Neural cell (in vitro differentiated cells): ENCODE results near the gene ANKS1B. TPM values are rescaled to one million over a fixed set of nuclear protein-coding genes. Genes with fewer than 3 reads are reported as not detected.

Source experiments
- H2AFZ ChIP-seq: fragments of 200-600, 300-800 bp; sonication (generic), shearing (Covaris generic); 2 replicates; pipeline ENCODE4 v1.6.0; 2014; ENCODE audit warnings: low read depth, mild to moderate bottlenecking, antibody characterized with exemption, low read length, moderate library complexity
- H3F3A ChIP-seq: fragments of 200-600 bp; shearing (Covaris generic); 2 replicates; pipeline ENCODE4 v1.6.1; 2016; ENCODE audit warnings: mild to moderate bottlenecking, moderate library complexity, mixed read lengths, antibody characterized with exemption, low read length; ENCODE audit not compliant: insufficient read depth, poor library complexity, severe bottlenecking
- H3K27ac ChIP-seq: fragments of 200-600, 300-800 bp; sonication (generic), shearing (Covaris generic); 2 replicates; pipeline ENCODE4 v1.5.1; 2014; ENCODE audit warnings: mild to moderate bottlenecking, low read length, moderate library complexity
- H3K27me3 ChIP-seq: fragments of 300-800, 200-600 bp; sonication (generic), shearing (Covaris generic); 2 replicates; pipeline ENCODE4 v1.6.0; 2014; ENCODE audit warnings: mild to moderate bottlenecking, low read depth, low read length, moderate library complexity; ENCODE audit not compliant: insufficient read depth
- H3K36me3 ChIP-seq: fragments of 300-800, 200-600 bp; sonication (generic), shearing (Covaris generic); 2 replicates; pipeline ENCODE4 v1.5.1; 2014; ENCODE audit warnings: mild to moderate bottlenecking, antibody characterized with exemption, low read length, moderate library complexity; ENCODE audit not compliant: insufficient read depth
- H3K4me2 ChIP-seq: fragments of 300-800, 200-600 bp; sonication (generic), shearing (Covaris generic); 2 replicates; pipeline ENCODE4 v1.6.0; 2014; ENCODE audit warnings: mild to moderate bottlenecking, low read length
- H3K4me3 ChIP-seq: fragments of 300-800, 200-600 bp; sonication (generic), shearing (Covaris generic); 2 replicates; pipeline ENCODE4 v1.5.1; 2014; ENCODE audit warnings: mild to moderate bottlenecking, low read length, moderate library complexity
- H3K79me2 ChIP-seq: fragments of 200-600 bp; shearing (Covaris generic); replicated peaks from 2 replicates; pipeline ENCODE4 v1.6.0; 2014; ENCODE audit warnings: mild to moderate bottlenecking, low read length, moderate library complexity; ENCODE audit not compliant: insufficient read depth
- H3K9ac ChIP-seq: fragments of 300-800, 200-600 bp; sonication (generic), shearing (Covaris generic); 2 replicates; pipeline ENCODE4 v1.6.1; 2016; ENCODE audit warnings: mild to moderate bottlenecking, low read length, mixed read lengths
- H3K9me2 ChIP-seq: fragments of 200-600 bp; shearing (Covaris generic); 2 replicates; pipeline ENCODE4 v1.6.1; 2016; ENCODE audit warnings: mild to moderate bottlenecking, low read length, mixed read lengths; ENCODE audit not compliant: insufficient read depth
- H3K9me3 ChIP-seq: fragments of 200-600, 300-800 bp; sonication (generic), shearing (Covaris generic); 2 replicates; pipeline ENCODE4 v1.6.1; 2016; ENCODE audit warnings: mild to moderate bottlenecking, mixed run types, low read length, moderate library complexity, mixed read lengths
- H4K20me1 ChIP-seq: fragments of 200-600 bp; shearing (Covaris generic); 2 replicates; pipeline ENCODE4 v1.6.1; 2016; ENCODE audit warnings: mild to moderate bottlenecking, mixed run types; ENCODE audit not compliant: insufficient read depth
- EP300 ChIP-seq: fragments of 450-650 bp; conservative IDR thresholded peaks from 2 replicates; pipeline ENCODE4 v1.6.1; 2014; ENCODE audit warnings: antibody characterized with exemption, mild to moderate bottlenecking, moderate library complexity; ENCODE audit not compliant: poor library complexity, severe bottlenecking
- EZH2 ChIP-seq: fragments of 200-600, 300-800 bp; shearing (Covaris generic), sonication (generic); IDR thresholded peaks from 2 replicates; pipeline ENCODE4 v1.6.1; 2014; ENCODE audit warnings: antibody characterized with exemption, low read length, borderline replicate concordance, mild to moderate bottlenecking; ENCODE audit not compliant: insufficient read depth, poor library complexity, severe bottlenecking
- MXI1 ChIP-seq: fragments of 450-650 bp; conservative IDR thresholded peaks from 2 replicates; pipeline ENCODE4 v1.6.1; 2014; ENCODE audit warnings: antibody characterized with exemption, mild to moderate bottlenecking; ENCODE audit not compliant: poor library complexity, severe bottlenecking
- POLR2AphosphoS5 ChIP-seq: IDR thresholded peaks from 2 replicates; pipeline ENCODE4 v1.6.1; 2012
- RAD21 ChIP-seq: fragments of 450-650 bp; conservative IDR thresholded peaks from 2 replicates; pipeline ENCODE4 v1.6.1; 2014; ENCODE audit warnings: antibody characterized with exemption, mild to moderate bottlenecking, moderate library complexity
- SMC3 ChIP-seq: fragments of 450-650 bp; conservative IDR thresholded peaks from 2 replicates; pipeline ENCODE4 v1.6.1; 2014; ENCODE audit warnings: antibody characterized with exemption, mild to moderate bottlenecking, moderate library complexity; ENCODE audit not compliant: poor library complexity
- TAF1 ChIP-seq: IDR thresholded peaks from 2 replicates; pipeline ENCODE4 v1.6.1; 2012; ENCODE audit warnings: low read depth
- polyA plus RNA-seq: library from polyadenylated mRNA; depleted of rRNA; stranded (reverse); fragments of >200 nt; gene quantifications from 2 replicates; pipeline ENCODE4 v1.2.3, GENCODE V29; 2014
- TF ChIP-seq, protein P1 (sequence below): IDR thresholded peaks from 2 replicates; pipeline ENCODE4 v1.6.1; 2012; ENCODE audit warnings: borderline replicate concordance
- TF ChIP-seq, protein P2 (sequence below): fragments of 450-650 bp; IDR thresholded peaks from 2 replicates; pipeline ENCODE4 v1.5.1; 2014; ENCODE audit warnings: antibody characterized with exemption, mild to moderate bottlenecking, moderate library complexity; ENCODE audit not compliant: poor library complexity, severe bottlenecking

The ANKS1B gene
- polyA plus RNA-seq, 1 donor from 2014 or later: 65.6 TPM

DNA sequence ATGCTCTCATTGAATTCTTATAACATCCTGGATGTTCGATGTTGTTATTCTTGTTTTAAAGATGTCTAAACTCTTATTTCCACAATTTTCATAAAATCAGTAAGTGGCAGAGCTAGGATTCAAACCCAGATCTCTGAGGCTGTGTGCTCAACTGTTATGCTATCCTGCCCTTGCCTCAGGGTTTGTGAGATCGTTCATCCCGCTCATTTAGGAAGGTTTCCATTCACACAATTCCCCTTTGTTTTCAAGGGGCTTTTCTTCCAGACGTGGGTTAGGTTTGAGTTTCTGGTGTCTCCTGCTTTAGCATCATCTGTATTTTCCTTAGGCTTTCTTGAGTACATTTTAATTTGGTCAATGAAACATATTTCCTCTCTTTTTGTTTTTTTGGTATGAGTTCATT, 1270.3 kb downstream of the ANKS1B start:
- Histone ChIP-seq H4K20me1 (no peaks in the 10 kb centered on the region), H3K27me3 (no peaks in the 10 kb centered on the region)
- TF ChIP-seq TAF1 (no peak), EZH2 (no peak), RAD21 (no peak), EP300 (no peak), MXI1 (no peak), POLR2AphosphoS5 (no peak), SMC3 (no peak)
- TF ChIP-seq, protein P1, sequence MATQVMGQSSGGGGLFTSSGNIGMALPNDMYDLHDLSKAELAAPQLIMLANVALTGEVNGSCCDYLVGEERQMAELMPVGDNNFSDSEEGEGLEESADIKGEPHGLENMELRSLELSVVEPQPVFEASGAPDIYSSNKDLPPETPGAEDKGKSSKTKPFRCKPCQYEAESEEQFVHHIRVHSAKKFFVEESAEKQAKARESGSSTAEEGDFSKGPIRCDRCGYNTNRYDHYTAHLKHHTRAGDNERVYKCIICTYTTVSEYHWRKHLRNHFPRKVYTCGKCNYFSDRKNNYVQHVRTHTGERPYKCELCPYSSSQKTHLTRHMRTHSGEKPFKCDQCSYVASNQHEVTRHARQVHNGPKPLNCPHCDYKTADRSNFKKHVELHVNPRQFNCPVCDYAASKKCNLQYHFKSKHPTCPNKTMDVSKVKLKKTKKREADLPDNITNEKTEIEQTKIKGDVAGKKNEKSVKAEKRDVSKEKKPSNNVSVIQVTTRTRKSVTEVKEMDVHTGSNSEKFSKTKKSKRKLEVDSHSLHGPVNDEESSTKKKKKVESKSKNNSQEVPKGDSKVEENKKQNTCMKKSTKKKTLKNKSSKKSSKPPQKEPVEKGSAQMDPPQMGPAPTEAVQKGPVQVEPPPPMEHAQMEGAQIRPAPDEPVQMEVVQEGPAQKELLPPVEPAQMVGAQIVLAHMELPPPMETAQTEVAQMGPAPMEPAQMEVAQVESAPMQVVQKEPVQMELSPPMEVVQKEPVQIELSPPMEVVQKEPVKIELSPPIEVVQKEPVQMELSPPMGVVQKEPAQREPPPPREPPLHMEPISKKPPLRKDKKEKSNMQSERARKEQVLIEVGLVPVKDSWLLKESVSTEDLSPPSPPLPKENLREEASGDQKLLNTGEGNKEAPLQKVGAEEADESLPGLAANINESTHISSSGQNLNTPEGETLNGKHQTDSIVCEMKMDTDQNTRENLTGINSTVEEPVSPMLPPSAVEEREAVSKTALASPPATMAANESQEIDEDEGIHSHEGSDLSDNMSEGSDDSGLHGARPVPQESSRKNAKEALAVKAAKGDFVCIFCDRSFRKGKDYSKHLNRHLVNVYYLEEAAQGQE: no peak
- TF ChIP-seq, protein P2, sequence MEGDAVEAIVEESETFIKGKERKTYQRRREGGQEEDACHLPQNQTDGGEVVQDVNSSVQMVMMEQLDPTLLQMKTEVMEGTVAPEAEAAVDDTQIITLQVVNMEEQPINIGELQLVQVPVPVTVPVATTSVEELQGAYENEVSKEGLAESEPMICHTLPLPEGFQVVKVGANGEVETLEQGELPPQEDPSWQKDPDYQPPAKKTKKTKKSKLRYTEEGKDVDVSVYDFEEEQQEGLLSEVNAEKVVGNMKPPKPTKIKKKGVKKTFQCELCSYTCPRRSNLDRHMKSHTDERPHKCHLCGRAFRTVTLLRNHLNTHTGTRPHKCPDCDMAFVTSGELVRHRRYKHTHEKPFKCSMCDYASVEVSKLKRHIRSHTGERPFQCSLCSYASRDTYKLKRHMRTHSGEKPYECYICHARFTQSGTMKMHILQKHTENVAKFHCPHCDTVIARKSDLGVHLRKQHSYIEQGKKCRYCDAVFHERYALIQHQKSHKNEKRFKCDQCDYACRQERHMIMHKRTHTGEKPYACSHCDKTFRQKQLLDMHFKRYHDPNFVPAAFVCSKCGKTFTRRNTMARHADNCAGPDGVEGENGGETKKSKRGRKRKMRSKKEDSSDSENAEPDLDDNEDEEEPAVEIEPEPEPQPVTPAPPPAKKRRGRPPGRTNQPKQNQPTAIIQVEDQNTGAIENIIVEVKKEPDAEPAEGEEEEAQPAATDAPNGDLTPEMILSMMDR: no peak

DNA sequence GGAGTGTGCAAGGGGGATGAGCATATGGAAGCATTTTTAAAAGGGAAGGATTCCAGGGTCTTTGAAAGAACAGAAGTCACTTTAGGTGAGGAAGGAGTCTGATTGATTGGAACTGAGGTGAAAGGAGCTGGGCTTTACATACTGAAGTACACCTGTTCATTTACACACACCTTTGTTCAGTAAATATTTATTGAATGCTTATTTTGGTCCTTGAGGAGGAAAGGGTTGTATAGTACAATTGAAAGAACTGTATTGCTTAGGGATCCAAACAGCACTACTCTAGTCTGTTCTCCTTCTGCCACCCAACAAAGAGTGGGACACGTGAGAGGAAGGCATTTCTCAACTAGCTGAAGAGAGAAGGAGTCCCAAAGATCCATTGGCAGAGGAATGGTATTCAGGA, 1275.7 kb downstream of the ANKS1B start:
- no peaks in the 10 kb centered on the region for H4K20me1 ChIP-seq
- H3K4me2 ChIP-seq: no peak overlapping the region
- TF ChIP-seq TAF1 (no peak), SMC3 (no peak), MXI1 (no peak), POLR2AphosphoS5 (no peak), EP300 (no peak), RAD21 (no peak), EZH2 (no peak)
- TF ChIP-seq, protein P2: no peak
- TF ChIP-seq, protein P1: no peak
- no peaks in the 10 kb centered on the region for H3K9me2 ChIP-seq
- no peak overlapping the region for H3K4me3 ChIP-seq
- no peaks in the 10 kb centered on the region for H3K9me3 ChIP-seq
- H3K27ac ChIP-seq: no peak overlapping the region
- no peaks in the 10 kb centered on the region for H3K27me3 ChIP-seq
- no peaks in the 10 kb centered on the region for H3F3A ChIP-seq
- peaks cover 5% of the 10 kb centered on the region for H3K36me3 ChIP-seq
- H2AFZ ChIP-seq: no peak overlapping the region
- no peak overlapping the region for H3K9ac ChIP-seq
- H3K79me2 ChIP-seq: no peaks in the 10 kb centered on the region

More for the DNA sequence above, 1270.3 kb downstream of the ANKS1B start:
- Histone ChIP-seq H3K9me2 (no peaks in the 10 kb centered on the region), H3K36me3 (peaks cover 1% of the 10 kb centered on the region), H3K4me3 (no peak overlapping the region), H3K9ac (no peak overlapping the region), H3F3A (no peaks in the 10 kb centered on the region), H3K79me2 (no peaks in the 10 kb centered on the region), H3K4me2 (no peak overlapping the region), H2AFZ (no peak overlapping the region), H3K9me3 (no peaks in the 10 kb centered on the region), H3K27ac (no peak overlapping the region)
